ENCODE measurements around the gene CHM.

CHM gene

GRCh38 chrX:85905851-85906250 lies 141.5 kb downstream of the CHM start:
- no peak for DNase-seq

GRCh38 chrX:85903692-85904471 lies 143.5 kb downstream of the CHM start:
- no peak for DNase-seq

GRCh38 chrX:85897362-85898126 lies 149.8 kb downstream of the CHM start:
- DNase-seq = no peak

DNA sequence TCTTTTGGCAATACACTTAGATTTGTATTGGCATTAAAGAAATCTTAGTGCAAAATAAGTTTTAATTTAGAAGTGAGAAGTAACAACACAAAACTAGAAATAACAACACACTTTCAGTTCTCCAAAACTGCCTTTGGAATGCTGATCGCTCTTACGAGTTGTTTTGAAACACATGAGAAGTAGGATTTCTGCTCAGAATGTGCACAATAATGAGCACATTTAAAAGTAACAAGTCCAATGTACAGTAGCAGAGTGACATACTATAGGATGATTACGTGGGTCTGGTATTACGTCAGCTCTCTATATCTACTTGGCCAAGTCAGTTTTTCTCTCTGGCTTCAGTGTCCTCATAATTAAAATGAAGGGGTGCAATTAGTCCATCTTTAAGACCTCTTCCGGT lies 164.8 kb downstream of the CHM start:
- no peak for DNase-seq

- DNase-seq = no peak
These were observed 176.8 kb downstream of the CHM start for GRCh38 chrX:85870585-85870984.

- DNase-seq = no peak
These were observed 182.0 kb downstream of the CHM start for GRCh38 chrX:85865324-85865723.

DNA sequence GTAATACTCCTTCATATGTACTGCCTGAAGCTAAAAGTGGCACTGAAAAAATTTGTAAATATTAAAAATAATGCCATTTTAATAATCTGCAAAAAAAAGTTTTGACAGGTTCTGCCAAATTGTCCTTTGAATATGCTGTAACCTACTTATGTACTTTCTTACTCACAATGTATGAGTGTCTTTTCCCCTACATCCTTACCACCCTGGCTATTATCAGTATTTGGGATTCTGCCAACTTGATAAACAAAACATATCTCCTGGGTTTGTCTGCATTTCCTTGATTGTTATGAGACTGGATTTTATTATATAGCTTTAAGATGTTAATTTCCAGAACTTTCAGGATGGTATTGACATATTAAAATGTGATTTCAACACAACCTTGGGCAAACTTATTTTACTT lies 187.9 kb downstream of the CHM start:
- no peak for DNase-seq

- DNase-seq = no peak
These were observed 195.9 kb downstream of the CHM start for GRCh38 chrX:85851418-85851817.

- no peak for DNase-seq
These were observed 210.5 kb downstream of the CHM start for GRCh38 chrX:85836868-85837267.

DNA sequence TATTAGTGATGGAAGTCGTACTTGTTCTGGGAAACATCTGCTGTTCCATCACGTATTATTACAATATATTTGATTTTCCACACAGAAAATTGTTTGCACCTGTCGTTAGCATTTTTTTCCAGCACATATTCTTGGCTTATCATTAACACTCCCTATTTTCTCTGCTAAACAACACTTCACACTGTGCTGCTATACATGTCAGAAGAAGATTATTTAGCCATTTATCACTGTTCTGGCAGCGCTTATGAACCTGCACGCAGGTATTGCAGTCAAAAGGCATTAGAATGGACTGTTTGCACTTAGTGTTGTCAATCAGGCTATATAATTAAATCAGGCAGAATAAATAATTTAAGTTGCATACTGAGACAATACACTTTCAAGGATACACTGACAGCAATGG lies 218.6 kb downstream of the CHM start:
- no peak for DNase-seq

DNA sequence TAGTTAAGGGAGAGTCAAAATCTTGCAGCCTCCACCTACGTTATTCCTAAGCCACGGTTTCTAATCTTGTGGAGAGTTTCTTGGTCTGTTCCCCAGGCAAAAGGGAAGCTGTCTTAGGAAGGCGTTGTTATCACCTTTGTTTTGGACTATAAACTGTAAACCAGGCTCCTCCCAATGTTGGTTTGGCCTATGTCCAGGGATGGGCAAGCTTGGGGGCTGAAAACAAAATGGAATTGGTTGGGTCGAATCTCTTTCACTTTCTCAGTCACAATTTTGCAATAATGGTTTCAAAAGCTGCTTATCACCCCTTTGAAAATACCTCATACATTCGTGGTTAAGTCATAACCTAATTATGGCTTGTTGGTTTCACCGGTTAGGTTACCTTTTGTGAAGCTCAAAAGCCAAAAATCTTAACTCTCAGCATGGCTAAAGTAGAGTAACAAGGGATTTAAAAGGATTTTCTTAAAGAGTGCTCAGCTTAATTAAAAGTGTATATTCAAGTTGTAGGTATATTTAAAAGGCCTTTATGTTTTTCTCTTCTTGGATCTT lies 232.1 kb downstream of the CHM start:
- DNase-seq = no peak

Data from left hindlimb (tissue), 1 donor.